CD8-positive, alpha-beta memory T cell (primary cell): Measurements from ENCODE around the gene STOX1. TPM values are rescaled to one million over a fixed set of nuclear protein-coding genes. Genes with fewer than 3 reads are reported as not detected.
A peak's percentile ranks its signal among the peaks of the same experiment; 100 is the strongest.
"Not testable (repeated sequence)": the region's sequence is repeated elsewhere in the genome, so short reads cannot be mapped to it uniquely, and the experiment has no call there.

Experiments
- CTCF ChIA-PET: fragments of 350-600 bp; sonication (Branson Sonifier 250); formaldehyde crosslinking; loops from one replicate; lab custom pipeline; 2021; ENCODE audit warnings: antibody characterized with exemption; lab: Charles Lee
- POLR2A ChIA-PET: fragments of 350-600 bp; sonication (Branson Sonifier 250); formaldehyde crosslinking; loops from one replicate; lab custom pipeline; 2021; ENCODE audit warnings: antibody characterized with exemption; lab: Charles Lee
- DNase-seq, 5 donors: peaks; one replicate each; pipeline versions ENCODE4 v3.0.0 to v3.0.0-alpha.2; 2020 to 2022; ENCODE audit warnings: mixed read lengths in 1 of 5
- H3K27ac ChIP-seq: one replicate; pipeline ENCODE4 v1.7.0; 2013; ENCODE audit warnings: low read depth, mild to moderate bottlenecking, low read length, moderate library complexity
- H3K27me3 ChIP-seq: 2 replicates; pipeline ENCODE4 v1.7.0; 2013; ENCODE audit warnings: low read length, mild to moderate bottlenecking; ENCODE audit not compliant: insufficient read depth, poor library complexity, severe bottlenecking
- H3K36me3 ChIP-seq: 2 replicates; pipeline ENCODE4 v1.7.0; 2013; ENCODE audit warnings: mild to moderate bottlenecking, low read length, moderate library complexity; ENCODE audit not compliant: insufficient read depth
- H3K4me1 ChIP-seq: 2 replicates; pipeline ENCODE4 v1.7.0; 2013; ENCODE audit warnings: mild to moderate bottlenecking, low read length, moderate library complexity; ENCODE audit not compliant: insufficient read depth
- H3K4me3 ChIP-seq: 2 replicates; pipeline ENCODE4 v1.7.0; 2013; ENCODE audit warnings: mild to moderate bottlenecking, low read length
- H3K9me3 ChIP-seq: 2 replicates; pipeline ENCODE4 v1.7.0; 2013; ENCODE audit warnings: mild to moderate bottlenecking, low read length
- H3K27ac Mint-ChIP-seq, 8 donors: one replicate each; pipeline ENCODE4 v1.8.0; 2020 to 2021; ENCODE audit warnings: mixed read lengths in 8 of 8, mild to moderate bottlenecking in 6 of 8, inconsistent platforms in 3 of 8, moderate library complexity in 3 of 8
- H3K27me3 Mint-ChIP-seq, 2 donors: one replicate each; pipeline ENCODE4 v1.8.0; 2020 to 2021; ENCODE audit warnings: mixed read lengths in 2 of 2, mild to moderate bottlenecking in 1 of 2, moderate library complexity in 1 of 2
- H3K36me3 Mint-ChIP-seq, 3 donors: one replicate each; pipeline ENCODE4 v1.8.0; 2020 to 2021; ENCODE audit warnings: mixed read lengths in 3 of 3, inconsistent platforms in 1 of 3, mild to moderate bottlenecking in 1 of 3
- H3K4me1 Mint-ChIP-seq, 3 donors: one replicate each; pipeline ENCODE4 v1.8.0; 2020 to 2021; ENCODE audit warnings: mixed read lengths in 3 of 3, inconsistent platforms in 1 of 3, mild to moderate bottlenecking in 1 of 3
- H3K4me3 Mint-ChIP-seq, 7 donors: one replicate each; pipeline ENCODE4 v1.8.0; 2020 to 2021; ENCODE audit warnings: mixed read lengths in 7 of 7, mild to moderate bottlenecking in 6 of 7, moderate library complexity in 4 of 7, inconsistent platforms in 2 of 7
- H3K9me3 Mint-ChIP-seq, 5 donors: one replicate each; pipeline ENCODE4 v1.8.0; 2020 to 2022; ENCODE audit warnings: mixed read lengths in 5 of 5, mild to moderate bottlenecking in 3 of 5, moderate library complexity in 2 of 5, inconsistent platforms in 1 of 5
- polyA plus RNA-seq: library from polyadenylated mRNA; unstranded; fragments of 300-500 nt; fragmentation: Illumina TruSeq; gene quantifications from one replicate; pipeline ENCODE4 v1.2.3, GENCODE V29; 2021
- total RNA-seq, 2 experiments: library from RNA; stranded (reverse); gene quantifications; one replicate each; pipeline ENCODE4 v1.2.3, GENCODE V29; 2021

The STOX1 gene
- total and polyA plus RNA-seq, 3 experiments from 2014 or later: 0.29 to 0.39 TPM; not detected in 1

DNA sequence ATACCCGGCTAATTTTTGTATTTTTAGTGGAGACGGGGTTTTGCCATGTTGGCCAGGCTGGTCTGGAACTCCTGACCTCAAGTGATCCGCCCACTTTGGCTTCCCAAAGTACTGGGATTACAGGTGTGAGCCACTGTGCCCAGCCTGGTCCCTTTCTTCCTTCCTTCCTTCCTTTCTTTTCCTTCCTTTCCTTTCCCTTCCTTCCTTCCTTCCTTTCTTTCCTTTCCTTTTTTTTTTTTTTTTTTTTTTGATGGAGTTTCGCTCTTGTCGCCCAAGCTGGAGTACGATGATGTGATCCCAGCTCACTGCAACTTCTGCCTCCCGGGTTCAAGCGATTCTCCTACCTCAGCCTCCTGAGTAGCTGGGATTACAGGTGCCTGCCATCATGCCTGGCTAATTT is 102.6 kb downstream of the STOX1 start:
- POLR2A ChIA-PET, H3K4me1 Mint-ChIP-seq, H3K27me3 ChIP-seq, H3K9me3 Mint-ChIP-seq, H3K4me1 ChIP-seq, H3K27ac ChIP-seq, H3K27me3 Mint-ChIP-seq, H3K9me3 ChIP-seq, H3K4me3 Mint-ChIP-seq, H3K4me3 ChIP-seq, DNase-seq: not testable (repeated sequence)
- Mint-ChIP-seq H3K27ac (peak overlapping the region in 1 of 8 donors; percentile 83), H3K36me3 (peaks cover 8 to 58% (median 9%) of the 10 kb centered on the region in 3 donors)
- CTCF ChIA-PET: interaction anchor here (0.7 kb wide), 1 partner anchor 148 kb away, joined by 3 read pairs; no protein-coding TSS in a partner anchor
- peaks cover 14% of the 10 kb centered on the region for H3K36me3 ChIP-seq

DNA sequence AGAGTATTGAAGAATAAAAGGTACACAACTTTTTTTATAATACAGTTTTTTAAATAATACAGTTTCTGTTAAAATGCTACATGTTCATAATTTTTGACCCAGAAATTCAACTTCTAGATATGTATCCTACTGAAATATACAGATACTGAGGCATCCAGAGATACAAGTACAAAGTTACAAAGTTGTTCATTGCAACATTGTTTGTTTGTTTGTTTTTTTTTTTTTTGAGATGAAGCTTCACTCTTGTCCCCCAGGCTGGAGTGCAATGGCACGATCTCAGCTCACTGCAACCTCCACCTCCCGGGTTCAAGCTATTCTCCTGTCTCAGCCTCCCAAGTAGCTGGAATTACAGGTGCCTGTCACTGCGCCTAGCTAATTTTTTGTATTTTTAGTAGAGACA is 105.5 kb downstream of the STOX1 start:
- H3K4me1 Mint-ChIP-seq, H3K27me3 Mint-ChIP-seq, H3K4me3 Mint-ChIP-seq, H3K4me1 ChIP-seq, POLR2A ChIA-PET, H3K9me3 ChIP-seq, H3K27ac Mint-ChIP-seq, H3K27ac ChIP-seq, H3K27me3 ChIP-seq, DNase-seq, H3K4me3 ChIP-seq, H3K9me3 Mint-ChIP-seq: not testable (repeated sequence)
- CTCF ChIA-PET: interaction anchor here (1.3 kb wide), 1 partner anchor 9 kb away, joined by 3 read pairs; no protein-coding TSS in a partner anchor
- peaks cover 12% of the 10 kb centered on the region for H3K36me3 ChIP-seq
- H3K36me3 Mint-ChIP-seq: peaks cover 8 to 64% (median 15%) of the 10 kb centered on the region in 3 donors

DNA sequence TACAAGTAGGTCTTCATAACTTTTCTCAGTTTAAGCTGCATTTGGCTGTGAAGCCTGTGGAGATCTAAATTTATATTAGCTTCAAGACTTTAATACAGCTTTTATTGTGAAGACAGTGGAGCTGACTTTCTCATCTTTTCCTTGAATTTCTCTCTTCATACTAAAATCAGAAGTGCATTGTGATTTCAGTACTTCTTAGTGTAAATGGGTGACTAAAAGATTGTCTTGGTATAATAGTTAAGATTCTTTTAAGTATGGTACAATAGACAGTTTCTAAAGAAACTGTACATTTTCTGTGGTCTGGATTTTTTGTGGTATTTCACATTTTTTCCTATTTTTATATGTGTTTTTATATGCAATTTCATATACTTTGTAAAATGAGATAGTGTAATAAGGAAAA is 107.7 kb downstream of the STOX1 start:
- peaks cover 23% of the 10 kb centered on the region for H3K36me3 ChIP-seq
- no peaks in the 10 kb centered on the region for H3K4me1 ChIP-seq
- H3K9me3 Mint-ChIP-seq: no peaks in the 10 kb centered on the region
- no peaks in the 10 kb centered on the region for H3K27me3 ChIP-seq
- no peak for DNase-seq
- no peaks in the 10 kb centered on the region for H3K9me3 ChIP-seq
- peaks cover 3 to 14% (median 9%) of the 10 kb centered on the region in 3 donors for H3K4me1 Mint-ChIP-seq
- no peaks in the 10 kb centered on the region for H3K27me3 Mint-ChIP-seq
- no peak overlapping the region for H3K27ac ChIP-seq
- ChIA-PET CTCF (interaction anchor here (1.4 kb wide), 1 partner anchor 35 kb away, joined by 3 read pairs; no protein-coding TSS in a partner anchor), POLR2A (no interaction called here)
- H3K4me3 Mint-ChIP-seq: no peak overlapping the region
- peaks cover 17 to 72% (median 23%) of the 10 kb centered on the region in 3 donors for H3K36me3 Mint-ChIP-seq
- peak overlapping the region in 1 of 8 donors; percentile 70 for H3K27ac Mint-ChIP-seq
- H3K4me3 ChIP-seq: no peak overlapping the region

DNA sequence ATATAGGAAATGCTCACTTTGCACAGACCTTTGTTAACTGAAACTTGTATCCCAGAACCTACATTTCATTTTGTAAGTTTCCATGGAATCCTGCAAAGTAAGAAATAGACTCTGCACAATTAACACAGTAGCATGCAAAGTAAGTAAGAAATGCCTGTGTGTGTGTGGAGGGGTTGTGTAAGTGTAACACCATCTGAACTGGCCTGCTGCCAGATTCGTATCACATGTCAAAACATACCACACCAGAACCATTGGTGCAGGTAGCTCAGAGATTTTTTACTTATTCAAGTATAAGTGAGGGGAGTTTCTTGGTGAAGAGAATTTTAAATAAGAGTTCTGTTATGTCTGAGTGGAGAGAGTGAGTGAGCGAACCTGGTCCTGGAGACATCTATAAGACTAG is 110.8 kb downstream of the STOX1 start:
- DNase-seq: no peak
- no peaks in the 10 kb centered on the region for H3K9me3 Mint-ChIP-seq
- peaks cover 25% of the 10 kb centered on the region for H3K36me3 ChIP-seq

DNA sequence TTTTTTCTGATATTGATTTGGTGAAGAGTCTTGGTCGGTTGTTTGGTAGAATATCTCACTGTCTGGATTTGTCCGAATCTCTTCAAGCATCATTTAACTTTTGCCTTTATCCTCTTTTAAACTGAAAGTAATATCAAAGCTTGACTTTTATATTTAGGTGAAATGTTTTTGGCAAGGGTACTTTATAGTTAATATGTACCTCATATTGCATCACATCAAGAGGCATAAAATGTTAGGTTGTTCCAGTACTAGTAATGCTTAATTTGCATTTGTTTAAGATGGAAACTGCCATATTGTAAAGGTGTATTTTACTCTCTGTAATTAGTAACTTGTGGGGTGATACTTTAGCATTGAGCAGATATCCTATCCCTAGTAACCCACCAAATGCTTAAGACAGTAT is 111.6 kb downstream of the STOX1 start:
- no peak overlapping the region for H3K4me3 ChIP-seq
- ChIA-PET CTCF (no interaction called here), POLR2A (no interaction called here)
- peak overlapping the region in 3 of 8 donors; percentile 5 to 84 (median 43) for H3K27ac Mint-ChIP-seq
- no peaks in the 10 kb centered on the region for H3K4me1 ChIP-seq
- H3K9me3 ChIP-seq: no peaks in the 10 kb centered on the region
- no peak overlapping the region for H3K4me3 Mint-ChIP-seq
- no peaks in the 10 kb centered on the region for H3K9me3 Mint-ChIP-seq
- peaks cover 9 to 73% (median 18%) of the 10 kb centered on the region in 3 donors for H3K36me3 Mint-ChIP-seq
- no peaks in the 10 kb centered on the region for H3K27me3 Mint-ChIP-seq
- no peaks in the 10 kb centered on the region for H3K27me3 ChIP-seq
- no peak overlapping the region for H3K27ac ChIP-seq
- H3K36me3 ChIP-seq: peaks cover 25% of the 10 kb centered on the region
- no peak for DNase-seq
- peaks cover 0 to 7% (median 5%) of the 10 kb centered on the region in 3 donors for H3K4me1 Mint-ChIP-seq

More for the DNA sequence above, 110.8 kb downstream of the STOX1 start:
- ChIA-PET POLR2A (no interaction called here), CTCF (no interaction called here)
- Histone ChIP-seq H3K27me3 (no peaks in the 10 kb centered on the region), H3K27ac (no peak overlapping the region), H3K4me3 (no peak overlapping the region), H3K4me1 (no peaks in the 10 kb centered on the region), H3K9me3 (no peaks in the 10 kb centered on the region)
- H3K27me3 Mint-ChIP-seq: no peaks in the 10 kb centered on the region
- H3K4me3 Mint-ChIP-seq: no peak overlapping the region
- peak overlapping the region in 4 of 8 donors; percentile 43 to 84 (median 62) for H3K27ac Mint-ChIP-seq
- H3K4me1 Mint-ChIP-seq: peaks cover 0 to 7% (median 5%) of the 10 kb centered on the region in 3 donors
- peaks cover 9 to 69% (median 17%) of the 10 kb centered on the region in 3 donors for H3K36me3 Mint-ChIP-seq

DNA sequence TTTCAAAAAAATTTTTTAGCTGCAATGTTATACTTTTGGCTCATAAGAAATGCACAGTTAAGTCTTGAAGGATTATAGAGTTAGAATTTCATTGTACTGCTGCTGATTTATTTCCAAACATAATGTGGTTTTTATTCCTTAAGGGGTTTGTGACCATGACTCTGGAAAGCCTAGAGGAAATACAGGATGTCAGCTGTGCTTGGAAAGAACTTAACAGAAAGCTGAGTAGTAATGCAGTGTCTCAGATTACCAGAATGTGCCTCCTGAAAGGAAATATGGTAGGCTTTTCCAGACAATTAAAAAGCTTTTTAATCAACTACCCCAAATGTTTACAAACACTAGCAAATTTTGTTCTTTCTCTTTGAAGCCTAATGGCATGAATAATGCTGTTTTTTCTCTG is 113.6 kb downstream of the STOX1 start:
- H3K4me1 Mint-ChIP-seq, H3K27ac Mint-ChIP-seq, H3K27ac ChIP-seq, H3K27me3 Mint-ChIP-seq, DNase-seq, CTCF ChIA-PET, POLR2A ChIA-PET, H3K4me1 ChIP-seq, H3K9me3 Mint-ChIP-seq, H3K4me3 Mint-ChIP-seq, H3K4me3 ChIP-seq, H3K9me3 ChIP-seq, H3K27me3 ChIP-seq: not testable (repeated sequence)
- H3K36me3 Mint-ChIP-seq: peaks cover 9 to 68% (median 21%) of the 10 kb centered on the region in 3 donors
- H3K36me3 ChIP-seq: peaks cover 25% of the 10 kb centered on the region

Other genes starting within 250 kb of the STOX1 start
- gene CCAR1, start 106.3 kb upstream of the STOX1 start, total RNA-seq: 100 to 1,000 TPM; 132 to 147 TPM
- 49.4 TPM for gene CCAR1, start 106.3 kb upstream of the STOX1 start, polyA plus RNA-seq
- 10 to 100 TPM; 49.9 to 50.1 TPM for gene DDX50, start 73.8 kb downstream of the STOX1 start, total RNA-seq
- gene DDX50, start 73.8 kb downstream of the STOX1 start, polyA plus RNA-seq: 36.9 TPM
- 100 to 1,000 TPM; 275 to 286 TPM for gene DDX21, start 128.6 kb downstream of the STOX1 start, total RNA-seq
- 23.1 TPM for gene DDX21, start 128.6 kb downstream of the STOX1 start, polyA plus RNA-seq
- gene KIFBP, start 161.3 kb downstream of the STOX1 start, total RNA-seq: 10 to 100 TPM; 19.3 to 21.0 TPM
- 5.2 TPM for gene KIFBP, start 161.3 kb downstream of the STOX1 start, polyA plus RNA-seq